Stimulated activated CD8-positive, alpha-beta memory T cell treated with anti-CD3 and anti-CD28 coated beads, Interleukin-12 subunit alpha, Interleukin-12 subunit beta, amount 100 ng/mL, for 1 hour (primary cell): ENCODE measurements around the gene NID1.

Source experiments
- DNase-seq: peaks from one replicate; pipeline ENCODE4 v3.0.0-alpha.2; 2020; ENCODE audit warnings: low read depth

The NID1 gene, protein sequence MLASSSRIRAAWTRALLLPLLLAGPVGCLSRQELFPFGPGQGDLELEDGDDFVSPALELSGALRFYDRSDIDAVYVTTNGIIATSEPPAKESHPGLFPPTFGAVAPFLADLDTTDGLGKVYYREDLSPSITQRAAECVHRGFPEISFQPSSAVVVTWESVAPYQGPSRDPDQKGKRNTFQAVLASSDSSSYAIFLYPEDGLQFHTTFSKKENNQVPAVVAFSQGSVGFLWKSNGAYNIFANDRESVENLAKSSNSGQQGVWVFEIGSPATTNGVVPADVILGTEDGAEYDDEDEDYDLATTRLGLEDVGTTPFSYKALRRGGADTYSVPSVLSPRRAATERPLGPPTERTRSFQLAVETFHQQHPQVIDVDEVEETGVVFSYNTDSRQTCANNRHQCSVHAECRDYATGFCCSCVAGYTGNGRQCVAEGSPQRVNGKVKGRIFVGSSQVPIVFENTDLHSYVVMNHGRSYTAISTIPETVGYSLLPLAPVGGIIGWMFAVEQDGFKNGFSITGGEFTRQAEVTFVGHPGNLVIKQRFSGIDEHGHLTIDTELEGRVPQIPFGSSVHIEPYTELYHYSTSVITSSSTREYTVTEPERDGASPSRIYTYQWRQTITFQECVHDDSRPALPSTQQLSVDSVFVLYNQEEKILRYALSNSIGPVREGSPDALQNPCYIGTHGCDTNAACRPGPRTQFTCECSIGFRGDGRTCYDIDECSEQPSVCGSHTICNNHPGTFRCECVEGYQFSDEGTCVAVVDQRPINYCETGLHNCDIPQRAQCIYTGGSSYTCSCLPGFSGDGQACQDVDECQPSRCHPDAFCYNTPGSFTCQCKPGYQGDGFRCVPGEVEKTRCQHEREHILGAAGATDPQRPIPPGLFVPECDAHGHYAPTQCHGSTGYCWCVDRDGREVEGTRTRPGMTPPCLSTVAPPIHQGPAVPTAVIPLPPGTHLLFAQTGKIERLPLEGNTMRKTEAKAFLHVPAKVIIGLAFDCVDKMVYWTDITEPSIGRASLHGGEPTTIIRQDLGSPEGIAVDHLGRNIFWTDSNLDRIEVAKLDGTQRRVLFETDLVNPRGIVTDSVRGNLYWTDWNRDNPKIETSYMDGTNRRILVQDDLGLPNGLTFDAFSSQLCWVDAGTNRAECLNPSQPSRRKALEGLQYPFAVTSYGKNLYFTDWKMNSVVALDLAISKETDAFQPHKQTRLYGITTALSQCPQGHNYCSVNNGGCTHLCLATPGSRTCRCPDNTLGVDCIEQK

DNA sequence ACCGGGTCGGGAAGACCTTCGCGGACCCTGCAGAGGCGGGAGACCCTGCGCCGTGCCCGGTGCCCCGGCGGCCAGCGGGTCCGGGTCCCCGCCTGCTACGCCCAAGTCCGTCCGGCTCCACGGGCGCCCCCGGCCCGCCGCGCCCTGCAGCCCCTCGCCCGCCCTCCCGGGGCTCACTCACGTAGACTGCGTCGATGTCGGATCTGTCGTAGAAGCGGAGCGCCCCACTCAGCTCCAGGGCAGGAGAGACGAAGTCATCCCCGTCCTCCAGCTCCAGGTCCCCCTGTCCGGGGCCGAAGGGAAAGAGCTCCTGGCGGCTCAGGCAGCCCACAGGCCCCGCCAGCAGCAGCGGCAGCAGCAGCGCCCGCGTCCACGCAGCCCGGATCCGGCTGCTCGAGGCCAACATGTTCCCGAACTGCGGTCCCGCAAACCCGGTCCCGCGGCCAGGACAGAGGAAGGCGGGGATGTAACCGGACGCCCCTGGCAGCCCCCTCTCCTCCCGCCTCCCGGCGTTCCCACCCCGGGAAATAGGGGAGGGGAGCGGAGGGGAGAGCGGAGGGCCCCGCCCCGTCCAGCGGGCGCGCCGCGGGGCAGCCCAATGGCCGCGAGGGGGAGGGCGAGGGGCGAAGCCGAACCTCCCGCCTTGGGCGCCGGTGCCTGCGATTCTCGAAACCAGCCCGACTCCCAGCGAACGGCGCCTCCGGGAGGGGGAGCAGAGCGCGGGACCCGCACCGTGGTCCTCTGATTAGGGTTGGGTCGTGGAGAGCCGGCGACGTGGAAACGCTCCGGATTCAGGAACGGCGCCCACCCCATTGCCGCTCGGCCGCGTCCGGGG is at the start of gene NID1:
NID1 (minus strand) TSS at position 417 of the 835 bp plus-strand sequence; CDS start at position 406, 11 bp downstream.
- DNase-seq, result no peak

DNA sequence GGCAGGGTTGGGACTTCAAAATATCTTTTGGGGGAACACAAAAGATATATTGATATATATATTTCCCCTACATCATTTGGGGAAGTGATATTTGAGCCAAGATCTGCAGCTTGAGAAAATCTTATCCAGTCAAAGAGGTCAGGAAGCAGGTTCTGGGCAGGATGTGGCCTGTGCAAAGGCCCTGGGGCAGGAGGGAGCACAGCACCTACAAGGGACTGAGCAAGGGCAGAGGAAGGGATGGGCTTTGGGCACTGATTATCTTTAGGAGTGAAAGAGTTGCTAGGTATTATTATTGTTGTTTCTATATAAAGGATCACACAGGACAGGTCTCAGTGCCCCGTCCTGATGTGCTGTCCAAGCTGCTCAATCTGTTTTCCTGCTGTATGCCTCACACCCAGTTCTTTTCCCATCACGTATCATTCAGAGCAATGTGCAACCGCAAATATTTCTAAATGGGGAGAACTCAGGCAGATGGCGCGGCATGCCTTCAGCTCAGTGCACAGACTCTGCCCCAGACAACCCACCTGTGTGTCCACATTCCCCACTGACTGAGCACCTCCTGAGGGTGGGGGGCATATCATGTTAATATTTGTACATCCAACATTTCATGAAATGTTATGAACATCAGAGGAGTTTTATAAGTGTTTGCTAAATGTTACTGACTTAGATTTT is 49.3 kb upstream of the NID1 start:
- DNase-seq, result no peak

DNA sequence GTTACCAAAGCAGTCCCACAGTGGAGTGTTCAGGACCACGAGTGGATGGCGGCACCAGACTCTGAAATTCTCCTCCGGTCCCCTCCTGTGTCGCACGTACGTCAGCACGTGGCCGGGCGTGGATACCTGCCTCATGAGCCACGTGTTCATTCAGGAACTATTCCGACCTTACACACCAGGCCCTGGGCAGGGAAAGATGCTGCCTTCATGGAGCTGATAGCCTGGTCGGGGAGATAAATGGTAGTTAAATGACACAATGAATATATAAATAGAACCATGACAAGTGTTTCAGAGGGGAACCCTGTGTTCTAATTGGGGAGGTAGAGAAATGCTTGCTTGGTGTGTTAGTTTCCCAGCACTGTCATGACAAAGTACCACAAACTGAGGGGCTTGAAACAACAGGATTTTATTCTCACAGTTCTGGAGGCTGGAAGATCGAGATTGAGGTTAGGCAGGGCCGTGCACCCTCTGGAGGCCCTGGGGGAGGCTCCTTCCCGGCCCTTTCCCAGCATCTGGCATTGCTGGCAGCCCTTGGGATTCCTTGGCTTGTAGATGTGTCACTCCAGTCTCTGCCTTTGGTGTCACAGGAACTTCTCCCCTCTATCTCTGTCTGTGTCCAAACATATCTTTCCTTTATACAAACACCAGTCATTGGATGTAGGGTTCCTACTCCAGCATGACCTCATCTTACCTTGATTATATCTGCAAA is 48.6 kb upstream of the NID1 start:
- no peak for DNase-seq

DNA sequence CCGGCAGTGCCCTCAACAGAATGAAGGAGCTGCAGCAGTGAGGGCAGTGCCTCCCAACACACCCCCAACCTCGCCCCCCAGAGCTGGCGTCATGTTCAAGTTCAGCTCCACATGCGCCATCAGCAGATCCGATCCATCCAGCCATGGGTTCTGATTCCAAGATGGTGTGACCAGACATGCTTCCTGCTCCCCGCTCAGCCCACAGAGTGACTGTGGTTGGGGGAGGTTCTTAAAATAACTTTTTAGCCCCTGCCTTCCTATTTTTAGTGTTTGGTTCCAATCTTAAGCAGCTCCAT is 47.4 kb upstream of the NID1 start:
- DNase-seq, result no peak

DNA sequence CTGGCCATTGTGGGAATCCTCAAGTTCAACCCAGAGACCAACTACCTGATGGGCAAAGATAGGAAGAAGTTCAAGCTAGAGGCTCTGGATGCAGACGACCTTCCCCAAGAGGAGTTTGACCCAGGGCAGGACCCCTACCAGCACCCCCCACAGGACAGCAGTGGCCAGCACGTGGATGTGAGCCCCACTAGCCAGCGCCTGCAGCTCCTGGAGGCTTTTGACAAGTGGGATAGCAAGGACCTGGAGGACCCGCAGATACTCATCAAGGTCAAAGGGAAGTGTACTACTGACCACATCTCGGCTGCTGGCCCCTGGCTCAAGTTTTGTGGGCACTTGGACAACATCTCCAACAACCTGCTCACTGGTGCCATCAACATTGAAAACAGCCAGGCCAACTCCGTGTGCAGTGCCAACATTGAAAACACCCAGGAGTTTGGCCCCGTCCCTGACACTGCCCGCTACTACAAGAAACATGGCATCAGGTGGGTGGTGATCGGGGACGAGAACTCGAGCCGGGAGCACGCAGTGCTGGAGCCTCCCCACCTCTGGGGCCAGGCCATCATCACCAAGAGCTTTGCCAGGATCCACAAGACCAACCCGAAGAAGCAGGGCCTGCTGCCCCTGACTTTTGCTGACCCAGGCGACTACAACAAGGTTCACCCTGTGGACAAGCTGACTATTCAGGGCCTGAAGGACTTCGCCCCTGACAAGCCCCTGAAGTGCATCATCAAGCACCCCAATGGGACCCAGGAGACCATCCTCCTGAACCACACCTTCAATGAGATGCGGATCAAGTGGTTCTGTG is 46.8 kb upstream of the NID1 start:
- DNase-seq, result no peak

DNA sequence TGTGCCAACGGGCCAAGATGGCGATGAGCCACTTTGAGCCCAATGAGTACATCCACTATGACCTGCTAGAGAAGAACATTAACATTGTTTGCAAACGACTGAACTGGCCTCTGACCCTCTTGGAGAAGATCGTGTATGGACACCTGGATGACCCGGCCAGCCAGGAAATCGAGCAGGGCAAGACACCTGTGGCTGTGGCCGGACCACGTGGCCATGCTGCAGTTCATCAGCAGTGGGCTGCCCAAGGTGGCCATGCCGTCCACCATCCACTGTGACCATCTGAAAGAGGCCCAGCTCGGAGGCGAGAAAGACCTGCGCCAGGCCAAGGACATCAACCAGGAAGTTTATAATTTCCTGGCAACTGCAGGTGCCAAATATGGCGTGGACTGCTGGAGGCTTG is 45.2 kb upstream of the NID1 start:
- no peak for DNase-seq

DNA sequence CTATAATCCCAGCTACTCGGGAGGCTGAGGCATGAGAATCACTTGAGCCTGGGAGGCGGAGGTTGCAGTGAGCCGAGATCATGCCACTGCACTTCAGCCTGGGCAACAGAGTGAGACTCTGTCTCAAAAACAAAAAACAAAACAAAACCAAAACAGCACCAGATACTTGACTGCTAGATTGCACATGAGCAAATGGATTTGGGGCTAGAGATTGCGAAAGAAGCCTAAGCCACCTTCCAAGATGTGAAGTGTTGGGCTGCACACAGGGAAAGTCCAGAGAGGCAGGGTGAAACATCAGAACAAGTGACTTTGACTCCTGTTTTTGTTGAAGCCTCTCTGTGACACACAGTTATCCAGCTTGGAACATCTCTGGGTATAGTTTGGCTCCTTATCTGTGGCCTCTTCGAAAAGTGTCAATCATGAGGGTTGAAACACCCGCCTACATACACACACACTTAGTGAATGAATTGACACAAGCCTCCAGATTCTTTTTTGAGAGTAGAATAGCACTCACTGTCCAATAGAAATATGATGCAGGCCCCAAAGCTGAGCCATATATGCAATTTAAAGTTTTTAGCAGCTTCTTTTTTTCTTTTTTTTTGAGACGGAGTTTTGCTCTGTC is 43.2 kb upstream of the NID1 start:
- DNase-seq, result no peak

DNA sequence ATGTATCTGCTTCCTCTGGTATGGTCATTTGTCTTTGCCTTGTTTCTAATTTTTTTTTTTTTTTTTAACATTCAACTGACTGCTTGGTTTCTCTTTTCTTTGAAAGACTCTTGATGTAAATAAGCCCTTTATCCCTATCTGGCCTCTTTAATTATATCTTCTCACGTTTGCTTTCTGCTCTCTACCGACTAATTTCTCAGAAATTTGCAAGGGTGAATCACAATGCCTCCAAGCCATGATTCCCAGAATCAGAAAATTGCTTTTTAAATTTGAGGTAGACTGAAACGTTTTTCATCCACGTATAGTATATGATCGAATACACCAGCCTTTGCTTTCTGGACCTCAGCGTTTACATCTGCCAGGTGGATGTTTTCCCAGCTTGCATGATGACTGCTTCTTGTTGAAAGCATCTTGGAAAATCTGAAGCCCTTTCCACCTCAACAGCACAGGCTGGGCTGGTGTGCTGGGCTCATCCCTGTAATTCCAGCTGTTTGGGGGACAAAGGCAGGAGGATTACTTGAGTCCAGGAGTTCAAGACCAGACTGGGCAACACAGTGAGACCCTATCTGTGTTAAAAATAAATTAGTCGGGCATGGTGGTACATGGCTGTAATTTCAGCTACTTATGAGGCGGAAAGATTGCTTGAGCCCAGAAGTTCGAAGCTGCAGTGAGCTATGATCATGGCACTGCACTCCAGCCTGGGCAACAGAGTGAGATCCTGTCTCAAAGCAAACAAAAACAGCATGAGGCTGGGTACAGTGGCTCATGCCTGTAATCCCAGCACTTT is 42.4 kb upstream of the NID1 start:
- DNase-seq, result no peak

DNA sequence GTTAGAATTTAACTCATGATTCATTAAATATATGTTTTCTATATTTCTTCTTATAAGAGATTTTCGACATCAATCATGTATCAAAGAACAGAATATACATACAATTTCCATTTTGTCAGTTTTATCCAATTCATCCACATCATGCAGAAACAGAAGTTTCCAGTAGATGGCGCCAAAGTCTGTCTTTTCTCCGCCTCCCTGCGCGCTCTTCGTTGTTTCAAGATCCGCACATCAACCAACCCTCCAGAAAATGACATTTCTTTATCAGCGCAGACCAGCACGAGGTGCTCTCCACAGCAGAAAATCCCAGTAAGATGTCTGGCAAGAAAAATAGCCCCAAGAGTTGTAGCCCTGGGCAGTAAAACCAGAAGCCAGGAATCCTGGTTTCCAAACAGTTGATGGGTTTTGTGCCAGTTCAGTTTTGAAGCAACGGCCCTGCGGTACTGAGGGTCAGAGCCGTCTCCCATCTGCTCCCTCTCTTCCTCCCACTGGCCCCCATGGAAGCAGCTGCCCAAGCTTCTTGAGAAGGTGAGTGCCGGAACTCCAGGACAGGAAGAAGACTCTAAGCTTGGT is 38.8 kb upstream of the NID1 start:
- peak; percentile 55 for DNase-seq

DNA sequence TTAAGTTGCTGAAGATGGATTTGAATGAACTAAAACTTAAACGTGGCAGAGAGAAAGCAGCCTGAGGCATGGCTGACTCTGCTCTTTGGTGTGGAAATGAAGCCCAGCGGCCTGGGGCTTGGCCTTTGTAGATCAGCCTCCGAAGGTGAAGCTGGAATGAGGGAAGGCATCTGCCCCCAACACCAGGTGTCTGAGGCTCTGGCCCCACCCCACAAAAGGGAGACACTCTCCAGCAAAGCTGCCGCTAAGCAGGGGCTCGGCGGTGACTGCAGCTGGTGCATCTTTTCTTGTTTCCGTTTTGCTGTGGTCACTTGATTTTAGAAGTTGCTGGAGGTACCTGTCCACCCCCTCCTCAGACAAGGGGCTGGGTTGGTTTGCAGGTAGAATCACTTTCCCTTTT is 38.2 kb upstream of the NID1 start:
- no peak for DNase-seq

DNA sequence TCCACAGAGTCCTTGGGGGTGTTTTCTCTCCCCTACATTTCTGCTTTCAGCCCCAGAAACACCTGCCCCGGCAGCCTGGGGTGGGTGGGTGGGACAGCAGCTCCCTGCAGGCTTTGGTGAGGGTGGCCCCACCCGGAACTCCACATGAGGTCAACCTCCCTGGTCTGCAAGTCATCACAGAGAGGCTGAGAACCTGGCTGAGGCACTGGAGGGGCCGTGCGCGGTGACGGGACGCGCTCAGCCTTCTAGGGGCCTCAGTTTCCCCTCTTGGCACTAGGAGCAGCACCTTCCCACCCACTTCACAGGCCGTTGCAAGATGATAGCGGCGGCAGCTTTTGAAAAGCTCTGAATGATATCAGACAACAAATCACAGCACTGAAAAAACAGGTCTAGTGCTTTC is 37.7 kb upstream of the NID1 start:
- no peak for DNase-seq

DNA sequence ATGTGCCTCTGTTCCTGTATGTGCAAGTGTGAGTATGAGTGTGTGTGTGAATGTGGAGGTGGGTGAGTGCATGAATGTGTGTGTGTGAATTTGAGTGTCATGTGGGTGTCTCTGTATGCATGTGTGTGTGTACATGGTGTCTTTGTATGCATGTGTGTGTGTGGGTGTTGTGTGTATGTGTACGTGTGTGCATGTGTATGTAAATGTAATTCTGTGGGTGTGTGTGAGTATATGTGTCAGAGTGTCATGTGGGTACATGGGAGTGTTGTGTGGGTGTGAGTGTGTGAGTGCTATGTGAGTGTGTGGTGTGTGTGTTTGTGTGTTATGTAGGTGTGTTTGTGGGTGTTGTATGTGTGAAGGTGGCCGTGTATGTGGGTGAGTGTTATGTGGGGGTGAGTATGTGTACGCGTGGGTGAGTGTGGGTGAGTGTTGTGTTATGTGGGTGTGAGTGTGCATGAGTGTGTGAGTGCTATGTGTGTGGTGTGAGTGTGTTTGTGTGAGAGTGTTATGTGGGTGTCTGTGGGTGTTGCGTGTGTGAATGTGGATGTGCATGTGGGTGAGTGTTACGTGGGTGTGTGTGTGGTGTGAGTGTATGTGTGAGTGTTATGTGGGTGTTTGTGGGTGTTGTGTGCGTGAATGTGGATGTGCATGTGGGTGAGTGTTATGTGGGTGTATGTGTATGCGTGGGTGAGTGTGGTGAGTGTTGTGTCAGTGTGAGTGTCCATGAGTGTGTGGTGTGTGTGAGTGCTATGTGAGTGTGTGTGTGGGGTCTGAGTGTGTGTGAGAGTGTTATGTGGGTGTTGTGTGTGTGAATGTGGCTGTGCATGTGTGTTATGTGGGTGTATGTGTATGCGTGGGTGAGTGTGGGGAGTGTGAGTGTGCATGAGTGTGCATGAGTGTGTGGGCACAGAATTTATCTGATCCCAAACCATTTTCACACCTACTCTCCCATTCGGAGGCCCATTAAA is 36.6 kb upstream of the NID1 start:
- no peak for DNase-seq

DNA sequence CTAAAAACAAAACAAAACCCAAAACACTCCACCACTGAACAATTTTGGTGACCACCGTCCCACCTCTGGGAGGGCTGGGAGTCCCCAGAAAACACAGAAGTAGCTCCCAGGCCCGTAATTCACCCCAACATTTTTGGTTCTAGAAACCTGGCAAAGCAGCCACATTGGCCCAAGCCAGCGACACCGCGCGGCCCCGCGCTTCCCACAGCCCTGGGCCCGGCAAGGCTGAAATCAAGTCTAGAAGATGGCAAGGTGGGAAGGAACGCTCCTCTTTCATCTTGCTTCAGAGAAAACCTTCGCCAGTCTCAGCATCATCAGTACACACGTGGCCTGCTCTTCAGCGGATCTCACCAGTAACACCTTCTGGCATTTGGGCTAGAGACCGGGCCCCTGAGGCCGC is 35.9 kb upstream of the NID1 start:
- DNase-seq, result no peak

DNA sequence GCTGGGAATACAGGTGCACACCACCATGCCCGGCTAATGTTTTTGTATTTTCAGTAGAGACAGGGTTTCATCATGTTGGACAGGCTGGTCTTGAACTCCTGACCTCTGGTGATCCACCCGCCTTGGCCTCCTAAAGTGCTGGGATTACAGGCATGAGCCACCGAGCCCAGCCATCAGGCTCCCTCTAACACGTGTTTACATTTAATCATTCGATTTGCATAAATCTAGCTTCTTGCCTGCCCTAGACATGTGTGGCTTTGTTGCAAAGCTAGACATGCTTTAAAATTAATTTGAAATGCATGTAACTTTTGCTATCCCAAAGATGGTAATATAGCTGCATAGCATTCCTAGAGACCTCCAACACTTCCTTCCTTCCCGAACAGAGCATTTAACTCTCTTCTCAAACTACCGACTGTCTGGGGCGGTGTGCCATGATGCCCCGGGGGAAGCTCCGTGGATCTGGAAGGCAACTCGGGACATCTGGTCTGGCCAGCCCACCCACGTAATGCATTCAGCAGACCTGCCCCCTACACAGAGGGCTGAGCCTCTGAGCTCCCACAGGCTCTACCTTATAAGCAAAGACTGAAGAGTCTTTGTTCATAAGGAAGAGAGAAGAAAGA is 34.6 kb upstream of the NID1 start:
- DNase-seq, result no peak

DNA sequence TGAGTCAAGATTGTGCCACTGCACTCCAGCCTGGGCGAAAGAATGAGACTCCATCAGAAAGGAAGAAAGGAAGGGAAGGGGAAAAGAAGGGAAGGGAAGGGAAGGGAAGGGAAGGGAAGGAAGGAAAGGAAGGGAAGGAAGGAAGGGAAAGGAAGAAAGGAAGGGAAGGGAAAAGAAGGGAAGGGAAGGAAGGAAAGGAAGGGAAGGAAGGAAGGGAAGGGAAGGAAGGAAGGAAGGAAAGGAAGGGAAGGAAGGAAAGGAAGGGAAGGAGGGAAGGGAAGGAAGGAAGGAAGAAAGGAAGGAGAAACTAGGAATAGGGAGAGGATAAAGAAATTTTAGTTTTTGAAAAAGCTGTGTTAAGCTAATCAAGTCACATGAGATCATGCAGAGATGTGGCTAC is 33.4 kb upstream of the NID1 start:
- DNase-seq, result no peak
